Measurements from ENCODE around the gene SPINK13.
"Not testable (repeated sequence)": the region's sequence is repeated elsewhere in the genome, so short reads cannot be mapped to it uniquely, and the experiment has no call there.

Gene SPINK13

DNA sequence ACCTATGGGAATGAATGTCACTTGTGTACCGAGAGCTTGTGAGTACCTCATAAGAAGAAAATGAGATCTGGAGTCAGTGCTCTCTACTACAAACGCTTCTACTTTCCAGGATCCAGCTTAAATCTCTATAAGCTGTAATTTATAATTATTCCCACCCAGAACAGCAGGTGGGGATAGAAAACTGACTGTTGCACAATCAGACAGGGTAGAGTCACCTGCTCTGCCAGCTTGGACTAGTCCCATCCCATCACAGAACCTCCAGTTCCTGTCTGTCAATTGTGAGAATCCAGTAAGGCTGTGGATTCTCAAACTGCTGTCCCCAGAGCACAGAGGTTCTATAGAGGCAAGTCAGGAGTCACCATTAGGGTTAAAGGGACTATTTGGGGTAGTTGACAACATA is 45.6 kb downstream of the SPINK13 start:
- no peak for FAIRE-seq

DNA sequence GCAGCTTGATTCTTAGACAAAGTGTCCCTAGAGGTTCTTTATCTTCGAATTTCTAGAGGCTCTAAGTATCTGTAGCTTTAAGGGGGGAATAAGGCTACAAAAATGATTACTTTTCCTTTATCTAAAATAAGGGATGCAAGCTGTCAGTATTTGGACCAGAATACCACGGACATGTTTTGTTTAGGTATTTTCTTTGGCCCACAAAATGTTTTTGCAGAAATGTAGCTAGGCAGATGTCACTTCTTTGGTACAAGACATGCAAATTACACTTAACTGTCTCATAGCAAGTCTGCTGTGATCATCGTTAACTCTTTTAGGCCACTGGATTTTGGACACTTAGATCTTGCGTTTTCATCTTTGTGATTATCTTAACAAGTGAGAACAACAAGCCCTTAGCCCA is 46.1 kb downstream of the SPINK13 start:
- no peak for FAIRE-seq

GRCh38 chr5:148320011-148320963 is 51.7 kb downstream of the SPINK13 start:
- not testable (repeated sequence) for FAIRE-seq

DNA sequence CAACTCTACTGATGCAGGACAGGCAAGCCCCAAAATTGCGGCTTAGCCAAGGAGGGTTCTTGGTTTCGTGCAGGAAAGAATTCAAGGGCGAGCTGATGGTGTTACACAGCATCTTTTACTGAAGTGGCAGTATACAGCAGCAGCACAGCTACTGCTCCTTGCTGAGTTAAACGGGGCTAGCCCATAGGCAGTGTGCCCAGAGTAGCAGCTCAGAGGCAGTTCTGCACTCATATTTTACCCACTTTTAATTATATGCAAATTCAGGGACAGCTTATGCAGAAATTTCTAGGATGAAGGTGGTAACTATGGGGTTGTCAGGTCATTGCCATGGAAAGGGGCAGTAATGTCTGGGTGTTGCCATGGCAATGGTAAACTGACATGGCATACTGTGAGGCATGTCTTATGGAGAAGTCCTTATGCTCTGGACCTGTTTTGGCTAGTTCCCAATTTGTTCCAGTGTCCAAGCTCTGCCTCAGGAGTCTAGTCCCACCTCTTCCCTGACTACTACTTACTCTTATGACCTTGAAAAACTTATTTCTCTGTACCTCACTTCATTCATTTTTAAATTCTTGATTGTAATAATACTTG is 64.8 kb downstream of the SPINK13 start:
- no peak for FAIRE-seq

DNA sequence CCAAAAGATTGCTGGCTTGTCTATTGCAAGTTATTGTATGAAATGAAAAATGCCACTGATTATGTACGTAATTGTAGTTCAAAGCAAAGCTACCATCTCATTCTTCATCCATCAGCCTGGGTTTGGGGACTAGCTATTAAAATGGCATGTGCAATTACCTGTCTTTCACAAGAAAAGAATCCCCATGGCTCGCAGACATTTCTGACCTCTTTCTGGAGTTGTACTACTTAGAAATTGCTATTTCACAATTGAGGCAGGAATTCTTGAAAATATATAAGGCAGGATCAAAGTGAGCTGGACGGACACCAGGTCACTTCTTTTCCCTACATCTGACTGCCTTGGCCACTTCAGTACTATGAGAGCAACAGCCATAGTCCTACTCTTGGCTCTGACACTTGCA is 66.7 kb downstream of the SPINK13 start, which contains the start of gene SPINK9:
Gene SPINK9 (plus strand): TSS at position 301 of the 400 bp plus-strand sequence. CDS start 55 bp downstream, at position 356.
- no peak for FAIRE-seq

Data from TTC549 (cell line).